Neural cell (in vitro differentiated cells): ENCODE results near the gene CRX. TPM values are rescaled to one million over a fixed set of nuclear protein-coding genes. Genes with fewer than 3 reads are reported as not detected.
"Not testable (repeated sequence)": the region's sequence is repeated elsewhere in the genome, so short reads cannot be mapped to it uniquely, and the experiment has no call there.

Experiments used
- H2AFZ ChIP-seq: fragments of 200-600, 300-800 bp; sonication (generic), shearing (Covaris generic); 2 replicates; pipeline ENCODE4 v1.6.0; 2014; ENCODE audit warnings: low read depth, mild to moderate bottlenecking, antibody characterized with exemption, low read length, moderate library complexity
- H3F3A ChIP-seq: fragments of 200-600 bp; shearing (Covaris generic); 2 replicates; pipeline ENCODE4 v1.6.1; 2016; ENCODE audit warnings: mild to moderate bottlenecking, moderate library complexity, mixed read lengths, antibody characterized with exemption, low read length; ENCODE audit not compliant: insufficient read depth, poor library complexity, severe bottlenecking
- H3K27ac ChIP-seq: fragments of 200-600, 300-800 bp; sonication (generic), shearing (Covaris generic); 2 replicates; pipeline ENCODE4 v1.5.1; 2014; ENCODE audit warnings: mild to moderate bottlenecking, low read length, moderate library complexity
- H3K27me3 ChIP-seq: fragments of 300-800, 200-600 bp; sonication (generic), shearing (Covaris generic); 2 replicates; pipeline ENCODE4 v1.6.0; 2014; ENCODE audit warnings: mild to moderate bottlenecking, low read depth, low read length, moderate library complexity; ENCODE audit not compliant: insufficient read depth
- H3K36me3 ChIP-seq: fragments of 300-800, 200-600 bp; sonication (generic), shearing (Covaris generic); 2 replicates; pipeline ENCODE4 v1.5.1; 2014; ENCODE audit warnings: mild to moderate bottlenecking, antibody characterized with exemption, low read length, moderate library complexity; ENCODE audit not compliant: insufficient read depth
- H3K4me2 ChIP-seq: fragments of 300-800, 200-600 bp; sonication (generic), shearing (Covaris generic); 2 replicates; pipeline ENCODE4 v1.6.0; 2014; ENCODE audit warnings: mild to moderate bottlenecking, low read length
- H3K4me3 ChIP-seq: fragments of 300-800, 200-600 bp; sonication (generic), shearing (Covaris generic); 2 replicates; pipeline ENCODE4 v1.5.1; 2014; ENCODE audit warnings: mild to moderate bottlenecking, low read length, moderate library complexity
- H3K79me2 ChIP-seq: fragments of 200-600 bp; shearing (Covaris generic); replicated peaks from 2 replicates; pipeline ENCODE4 v1.6.0; 2014; ENCODE audit warnings: mild to moderate bottlenecking, low read length, moderate library complexity; ENCODE audit not compliant: insufficient read depth
- H3K9ac ChIP-seq: fragments of 300-800, 200-600 bp; sonication (generic), shearing (Covaris generic); 2 replicates; pipeline ENCODE4 v1.6.1; 2016; ENCODE audit warnings: mild to moderate bottlenecking, low read length, mixed read lengths
- H3K9me2 ChIP-seq: fragments of 200-600 bp; shearing (Covaris generic); 2 replicates; pipeline ENCODE4 v1.6.1; 2016; ENCODE audit warnings: mild to moderate bottlenecking, low read length, mixed read lengths; ENCODE audit not compliant: insufficient read depth
- H3K9me3 ChIP-seq: fragments of 200-600, 300-800 bp; sonication (generic), shearing (Covaris generic); 2 replicates; pipeline ENCODE4 v1.6.1; 2016; ENCODE audit warnings: mild to moderate bottlenecking, mixed run types, low read length, moderate library complexity, mixed read lengths
- H4K20me1 ChIP-seq: fragments of 200-600 bp; shearing (Covaris generic); 2 replicates; pipeline ENCODE4 v1.6.1; 2016; ENCODE audit warnings: mild to moderate bottlenecking, mixed run types; ENCODE audit not compliant: insufficient read depth
- EP300 ChIP-seq: fragments of 450-650 bp; conservative IDR thresholded peaks from 2 replicates; pipeline ENCODE4 v1.6.1; 2014; ENCODE audit warnings: antibody characterized with exemption, mild to moderate bottlenecking, moderate library complexity; ENCODE audit not compliant: poor library complexity, severe bottlenecking
- EZH2 ChIP-seq: fragments of 200-600, 300-800 bp; shearing (Covaris generic), sonication (generic); IDR thresholded peaks from 2 replicates; pipeline ENCODE4 v1.6.1; 2014; ENCODE audit warnings: antibody characterized with exemption, low read length, borderline replicate concordance, mild to moderate bottlenecking; ENCODE audit not compliant: insufficient read depth, poor library complexity, severe bottlenecking
- MXI1 ChIP-seq: fragments of 450-650 bp; conservative IDR thresholded peaks from 2 replicates; pipeline ENCODE4 v1.6.1; 2014; ENCODE audit warnings: antibody characterized with exemption, mild to moderate bottlenecking; ENCODE audit not compliant: poor library complexity, severe bottlenecking
- POLR2AphosphoS5 ChIP-seq: IDR thresholded peaks from 2 replicates; pipeline ENCODE4 v1.6.1; 2012
- RAD21 ChIP-seq: fragments of 450-650 bp; conservative IDR thresholded peaks from 2 replicates; pipeline ENCODE4 v1.6.1; 2014; ENCODE audit warnings: antibody characterized with exemption, mild to moderate bottlenecking, moderate library complexity
- SMC3 ChIP-seq: fragments of 450-650 bp; conservative IDR thresholded peaks from 2 replicates; pipeline ENCODE4 v1.6.1; 2014; ENCODE audit warnings: antibody characterized with exemption, mild to moderate bottlenecking, moderate library complexity; ENCODE audit not compliant: poor library complexity
- TAF1 ChIP-seq: IDR thresholded peaks from 2 replicates; pipeline ENCODE4 v1.6.1; 2012; ENCODE audit warnings: low read depth
- polyA plus RNA-seq: library from polyadenylated mRNA; depleted of rRNA; stranded (reverse); fragments of >200 nt; gene quantifications from 2 replicates; pipeline ENCODE4 v1.2.3, GENCODE V29; 2014
- TF ChIP-seq, protein P1 (sequence below): IDR thresholded peaks from 2 replicates; pipeline ENCODE4 v1.6.1; 2012; ENCODE audit warnings: borderline replicate concordance
- TF ChIP-seq, protein P2 (sequence below): fragments of 450-650 bp; IDR thresholded peaks from 2 replicates; pipeline ENCODE4 v1.5.1; 2014; ENCODE audit warnings: antibody characterized with exemption, mild to moderate bottlenecking, moderate library complexity; ENCODE audit not compliant: poor library complexity, severe bottlenecking

Gene CRX
- polyA plus RNA-seq, 1 donor from 2014 or later: not detected

DNA sequence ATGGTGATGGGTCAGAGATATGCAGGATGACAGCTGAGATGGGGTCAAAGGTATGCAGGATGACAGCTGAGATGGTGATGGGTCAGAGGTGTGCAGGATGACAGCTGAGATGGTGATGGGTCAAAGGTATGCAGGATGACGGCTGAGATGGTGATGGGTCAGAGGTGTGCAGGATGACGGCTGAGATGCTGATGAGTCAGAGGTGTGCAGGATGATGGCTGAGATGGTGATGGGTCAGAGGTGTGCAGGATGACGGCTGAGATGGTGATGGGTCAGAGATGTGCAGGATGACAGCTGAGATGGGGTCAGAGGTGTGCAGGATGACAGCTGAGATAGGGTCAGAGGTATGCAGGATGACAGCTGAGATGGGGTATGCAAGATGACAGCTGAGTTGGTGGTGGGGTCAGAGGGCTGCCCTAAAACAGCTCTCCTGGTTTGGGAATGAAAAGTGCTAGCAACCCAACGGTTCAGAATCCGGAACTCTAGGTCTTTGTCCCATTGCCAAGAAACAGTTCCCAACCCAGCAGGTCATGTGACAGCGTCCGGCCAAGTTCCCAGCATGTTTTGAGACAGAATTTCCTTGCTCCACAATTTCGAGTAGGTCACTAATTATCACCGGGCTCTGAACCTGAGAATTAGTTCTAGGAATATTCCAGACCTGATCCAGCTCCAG lies 40.0 kb upstream of the CRX start:
- Histone ChIP-seq H3F3A (no peaks in the 10 kb centered on the region), H3K4me2 (no peak overlapping the region), H3K27ac (no peak overlapping the region), H3K4me3 (no peak overlapping the region), H3K36me3 (no peaks in the 10 kb centered on the region), H3K79me2 (peaks cover 14% of the 10 kb centered on the region), H3K9me2 (no peaks in the 10 kb centered on the region), H4K20me1 (no peaks in the 10 kb centered on the region), H3K27me3 (no peaks in the 10 kb centered on the region), H3K9ac (no peak overlapping the region), H3K9me3 (no peaks in the 10 kb centered on the region), H2AFZ (no peak overlapping the region)
- TF ChIP-seq MXI1 (no peak), EP300 (no peak), SMC3 (no peak), TAF1 (no peak), POLR2AphosphoS5 (no peak), RAD21 (no peak), EZH2 (no peak)
- TF ChIP-seq, protein P1, sequence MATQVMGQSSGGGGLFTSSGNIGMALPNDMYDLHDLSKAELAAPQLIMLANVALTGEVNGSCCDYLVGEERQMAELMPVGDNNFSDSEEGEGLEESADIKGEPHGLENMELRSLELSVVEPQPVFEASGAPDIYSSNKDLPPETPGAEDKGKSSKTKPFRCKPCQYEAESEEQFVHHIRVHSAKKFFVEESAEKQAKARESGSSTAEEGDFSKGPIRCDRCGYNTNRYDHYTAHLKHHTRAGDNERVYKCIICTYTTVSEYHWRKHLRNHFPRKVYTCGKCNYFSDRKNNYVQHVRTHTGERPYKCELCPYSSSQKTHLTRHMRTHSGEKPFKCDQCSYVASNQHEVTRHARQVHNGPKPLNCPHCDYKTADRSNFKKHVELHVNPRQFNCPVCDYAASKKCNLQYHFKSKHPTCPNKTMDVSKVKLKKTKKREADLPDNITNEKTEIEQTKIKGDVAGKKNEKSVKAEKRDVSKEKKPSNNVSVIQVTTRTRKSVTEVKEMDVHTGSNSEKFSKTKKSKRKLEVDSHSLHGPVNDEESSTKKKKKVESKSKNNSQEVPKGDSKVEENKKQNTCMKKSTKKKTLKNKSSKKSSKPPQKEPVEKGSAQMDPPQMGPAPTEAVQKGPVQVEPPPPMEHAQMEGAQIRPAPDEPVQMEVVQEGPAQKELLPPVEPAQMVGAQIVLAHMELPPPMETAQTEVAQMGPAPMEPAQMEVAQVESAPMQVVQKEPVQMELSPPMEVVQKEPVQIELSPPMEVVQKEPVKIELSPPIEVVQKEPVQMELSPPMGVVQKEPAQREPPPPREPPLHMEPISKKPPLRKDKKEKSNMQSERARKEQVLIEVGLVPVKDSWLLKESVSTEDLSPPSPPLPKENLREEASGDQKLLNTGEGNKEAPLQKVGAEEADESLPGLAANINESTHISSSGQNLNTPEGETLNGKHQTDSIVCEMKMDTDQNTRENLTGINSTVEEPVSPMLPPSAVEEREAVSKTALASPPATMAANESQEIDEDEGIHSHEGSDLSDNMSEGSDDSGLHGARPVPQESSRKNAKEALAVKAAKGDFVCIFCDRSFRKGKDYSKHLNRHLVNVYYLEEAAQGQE: no peak
- TF ChIP-seq, protein P2, sequence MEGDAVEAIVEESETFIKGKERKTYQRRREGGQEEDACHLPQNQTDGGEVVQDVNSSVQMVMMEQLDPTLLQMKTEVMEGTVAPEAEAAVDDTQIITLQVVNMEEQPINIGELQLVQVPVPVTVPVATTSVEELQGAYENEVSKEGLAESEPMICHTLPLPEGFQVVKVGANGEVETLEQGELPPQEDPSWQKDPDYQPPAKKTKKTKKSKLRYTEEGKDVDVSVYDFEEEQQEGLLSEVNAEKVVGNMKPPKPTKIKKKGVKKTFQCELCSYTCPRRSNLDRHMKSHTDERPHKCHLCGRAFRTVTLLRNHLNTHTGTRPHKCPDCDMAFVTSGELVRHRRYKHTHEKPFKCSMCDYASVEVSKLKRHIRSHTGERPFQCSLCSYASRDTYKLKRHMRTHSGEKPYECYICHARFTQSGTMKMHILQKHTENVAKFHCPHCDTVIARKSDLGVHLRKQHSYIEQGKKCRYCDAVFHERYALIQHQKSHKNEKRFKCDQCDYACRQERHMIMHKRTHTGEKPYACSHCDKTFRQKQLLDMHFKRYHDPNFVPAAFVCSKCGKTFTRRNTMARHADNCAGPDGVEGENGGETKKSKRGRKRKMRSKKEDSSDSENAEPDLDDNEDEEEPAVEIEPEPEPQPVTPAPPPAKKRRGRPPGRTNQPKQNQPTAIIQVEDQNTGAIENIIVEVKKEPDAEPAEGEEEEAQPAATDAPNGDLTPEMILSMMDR: no peak

DNA sequence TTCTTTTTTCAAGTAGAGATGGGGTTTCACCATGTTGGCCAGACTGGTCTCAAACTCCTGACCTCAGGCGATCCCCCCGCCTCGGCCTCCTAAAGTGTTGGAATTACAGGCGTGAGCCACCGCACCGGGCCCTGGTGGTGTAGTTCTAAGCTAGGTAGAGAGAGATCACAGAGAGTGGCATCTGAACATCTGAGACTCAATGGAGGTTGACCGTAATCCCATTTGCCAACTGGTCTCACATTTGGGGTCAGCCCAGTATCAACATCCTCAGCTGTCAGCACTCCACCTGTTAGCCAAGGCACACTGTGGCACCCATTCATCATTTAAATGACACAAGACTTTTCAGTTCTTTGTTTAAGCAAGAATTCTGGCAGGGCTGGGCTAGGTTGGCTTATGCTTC lies 35.2 kb upstream of the CRX start:
- Histone ChIP-seq H3K9me2 (no peaks in the 10 kb centered on the region), H2AFZ (no peak overlapping the region), H3K79me2 (no peaks in the 10 kb centered on the region), H3F3A (no peaks in the 10 kb centered on the region), H3K27ac (no peak overlapping the region), H3K36me3 (no peaks in the 10 kb centered on the region), H3K9ac (no peak overlapping the region), H3K4me2 (no peak overlapping the region), H3K9me3 (no peaks in the 10 kb centered on the region), H3K27me3 (no peaks in the 10 kb centered on the region), H4K20me1 (no peaks in the 10 kb centered on the region), H3K4me3 (no peak overlapping the region)
- TF ChIP-seq MXI1 (no peak), EP300 (no peak), POLR2AphosphoS5 (no peak), SMC3 (no peak), RAD21 (no peak), EZH2 (no peak), TAF1 (no peak)
- TF ChIP-seq, protein P1: no peak
- TF ChIP-seq, protein P2: no peak

DNA sequence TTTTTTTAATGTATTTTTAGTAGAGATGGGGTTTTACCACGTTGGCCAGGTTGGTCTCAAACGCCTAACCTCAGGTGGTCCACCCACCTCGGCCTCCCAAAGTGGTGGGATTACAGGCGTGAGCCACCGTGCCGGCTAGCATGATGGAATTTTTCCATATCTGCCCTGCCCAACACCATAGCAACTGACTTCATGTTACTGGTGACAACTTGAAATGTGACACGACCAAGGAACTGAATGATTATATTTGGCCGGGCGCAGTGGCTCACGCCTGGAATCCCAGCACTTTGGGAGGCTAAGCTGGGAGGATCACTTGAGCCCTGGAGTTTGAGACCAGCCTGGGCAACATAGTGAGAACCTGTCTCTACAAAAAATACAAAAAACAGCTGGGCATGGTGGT lies 34.4 kb upstream of the CRX start:
- not testable (repeated sequence) for H3K27me3 ChIP-seq, H3K79me2 ChIP-seq, H3K4me3 ChIP-seq, H3K9me3 ChIP-seq, H3K9me2 ChIP-seq, H3F3A ChIP-seq, H3K4me2 ChIP-seq, H3K9ac ChIP-seq, H4K20me1 ChIP-seq, H3K36me3 ChIP-seq, H2AFZ ChIP-seq, H3K27ac ChIP-seq
